Measurements from ENCODE around the gene SRSF3.

The SRSF3 gene

GRCh38 chr6:36629784-36630183 lies 35.6 kb downstream of the SRSF3 start:
- H3K4me2 ChIP-seq (ENCODE audit: low read length), result no peak overlapping the region
- TF ChIP-seq EZH2phosphoT487 (IDR thresholded peaks at IDR 0.05; ENCODE audit: borderline replicate concordance, low read length), result no peak
- TF ChIP-seq, protein P1, sequence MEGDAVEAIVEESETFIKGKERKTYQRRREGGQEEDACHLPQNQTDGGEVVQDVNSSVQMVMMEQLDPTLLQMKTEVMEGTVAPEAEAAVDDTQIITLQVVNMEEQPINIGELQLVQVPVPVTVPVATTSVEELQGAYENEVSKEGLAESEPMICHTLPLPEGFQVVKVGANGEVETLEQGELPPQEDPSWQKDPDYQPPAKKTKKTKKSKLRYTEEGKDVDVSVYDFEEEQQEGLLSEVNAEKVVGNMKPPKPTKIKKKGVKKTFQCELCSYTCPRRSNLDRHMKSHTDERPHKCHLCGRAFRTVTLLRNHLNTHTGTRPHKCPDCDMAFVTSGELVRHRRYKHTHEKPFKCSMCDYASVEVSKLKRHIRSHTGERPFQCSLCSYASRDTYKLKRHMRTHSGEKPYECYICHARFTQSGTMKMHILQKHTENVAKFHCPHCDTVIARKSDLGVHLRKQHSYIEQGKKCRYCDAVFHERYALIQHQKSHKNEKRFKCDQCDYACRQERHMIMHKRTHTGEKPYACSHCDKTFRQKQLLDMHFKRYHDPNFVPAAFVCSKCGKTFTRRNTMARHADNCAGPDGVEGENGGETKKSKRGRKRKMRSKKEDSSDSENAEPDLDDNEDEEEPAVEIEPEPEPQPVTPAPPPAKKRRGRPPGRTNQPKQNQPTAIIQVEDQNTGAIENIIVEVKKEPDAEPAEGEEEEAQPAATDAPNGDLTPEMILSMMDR (IDR thresholded peaks at IDR 0.05; ENCODE audit: low read depth, low read length, poor library complexity, severe bottlenecking), result no peak

GRCh38 chr6:36631326-36632011 lies 37.3 kb downstream of the SRSF3 start:
- Histone ChIP-seq H3K4me1 (ENCODE audit: control insufficient read depth, low read length) (peaks cover 10% of the 10 kb centered on the region), H3K9me2 (replicated peaks; ENCODE audit: control insufficient read depth, low read length) (no peaks in the 10 kb centered on the region), H4K20me1 (ENCODE audit: control insufficient read depth, insufficient read depth, low read depth, low read length) (no peaks in the 10 kb centered on the region), H3K36me3 (ENCODE audit: control insufficient read depth, low read length) (no peaks in the 10 kb centered on the region), H3K27me3 (ENCODE audit: control insufficient read depth, low read length) (no peaks in the 10 kb centered on the region), H3K27ac (ENCODE audit: low read depth, low read length) (no peak overlapping the region), H3K9me3 (ENCODE audit: control insufficient read depth, insufficient read depth, low read length) (no peaks in the 10 kb centered on the region), H3K4me3 (ENCODE audit: low read length) (no peak overlapping the region), H3F3A (ENCODE audit: control insufficient read depth, insufficient read depth) (0 out of 2 replicates have a peak, but pooled peaks cover 2% of the 10 kb centered on the region), H3K79me2 (ENCODE audit: control insufficient read depth, low read length) (no peaks in the 10 kb centered on the region), H3K4me2 (ENCODE audit: low read length) (no peak overlapping the region)
- TF ChIP-seq, protein P1 (IDR thresholded peaks at IDR 0.05; ENCODE audit: low read depth, low read length, poor library complexity, severe bottlenecking), result no peak
- TF ChIP-seq EZH2phosphoT487 (IDR thresholded peaks at IDR 0.05; ENCODE audit: borderline replicate concordance, low read length), result no peak

More at GRCh38 chr6:36629784-36630183, 35.6 kb downstream of the SRSF3 start:
- H3K27ac ChIP-seq (ENCODE audit: low read depth, low read length), result no peak overlapping the region
- H3K9me2 ChIP-seq (replicated peaks; ENCODE audit: control insufficient read depth, low read length), result no peaks in the 10 kb centered on the region
- no peaks in the 10 kb centered on the region for H3K79me2 ChIP-seq (ENCODE audit: control insufficient read depth, low read length)
- peaks cover 10% of the 10 kb centered on the region for H3K4me1 ChIP-seq (ENCODE audit: control insufficient read depth, low read length)
- no peaks in the 10 kb centered on the region for H4K20me1 ChIP-seq (ENCODE audit: control insufficient read depth, insufficient read depth, low read depth, low read length)
- no peaks in the 10 kb centered on the region for H3K36me3 ChIP-seq (ENCODE audit: control insufficient read depth, low read length)
- 0 out of 2 replicates have a peak, but pooled peaks cover 2% of the 10 kb centered on the region for H3F3A ChIP-seq (ENCODE audit: control insufficient read depth, insufficient read depth)
- peaks cover 5% of the 10 kb centered on the region; the same call in 1 of the 2 replicates for H3K27me3 ChIP-seq (ENCODE audit: control insufficient read depth, low read length)
- H3K4me3 ChIP-seq (ENCODE audit: low read length), result no peak overlapping the region
- no peaks in the 10 kb centered on the region for H3K9me3 ChIP-seq (ENCODE audit: control insufficient read depth, insufficient read depth, low read length)

GRCh38 chr6:36633370-36633769 lies 39.2 kb downstream of the SRSF3 start:
- Histone ChIP-seq H3K79me2 (ENCODE audit: control insufficient read depth, low read length) (no peaks in the 10 kb centered on the region), H4K20me1 (ENCODE audit: control insufficient read depth, insufficient read depth, low read depth, low read length) (no peaks in the 10 kb centered on the region), H3K27me3 (ENCODE audit: control insufficient read depth, low read length) (no peaks in the 10 kb centered on the region), H3K9me2 (replicated peaks; ENCODE audit: control insufficient read depth, low read length) (no peaks in the 10 kb centered on the region), H3K27ac (ENCODE audit: low read depth, low read length) (no peak overlapping the region), H3F3A (ENCODE audit: control insufficient read depth, insufficient read depth) (0 out of 2 replicates have a peak, but pooled peaks cover 2% of the 10 kb centered on the region), H3K9me3 (ENCODE audit: control insufficient read depth, insufficient read depth, low read length) (no peaks in the 10 kb centered on the region), H3K4me2 (ENCODE audit: low read length) (no peak overlapping the region), H3K36me3 (ENCODE audit: control insufficient read depth, low read length) (no peaks in the 10 kb centered on the region), H3K4me3 (ENCODE audit: low read length) (no peak overlapping the region), H3K4me1 (ENCODE audit: control insufficient read depth, low read length) (peaks cover 10% of the 10 kb centered on the region)
- TF ChIP-seq, protein P1 (IDR thresholded peaks at IDR 0.05; ENCODE audit: low read depth, low read length, poor library complexity, severe bottlenecking), result no peak
- TF ChIP-seq EZH2phosphoT487 (IDR thresholded peaks at IDR 0.05; ENCODE audit: borderline replicate concordance, low read length), result no peak

Measured in DOHH2 (cell line).